Measurements from ENCODE around the gene MMP24OS.

MMP24OS gene

GRCh38 chr20:35276408-35276807 lies 1.5 kb downstream of the MMP24OS start:
- in situ Hi-C loops (cut with MboI; ENCODE audit: low sequenced_read_pairs, unreplicated experiment), result no loop called here
- DNase-seq (ENCODE audit: low spot score), result no peak
- TF ChIP-seq CTCF (IDR thresholded peaks at IDR 0.05; ENCODE audit: borderline replicate concordance, control extremely low read depth, extremely low read depth, insufficient read depth, missing control alignments), result no peak

DNA sequence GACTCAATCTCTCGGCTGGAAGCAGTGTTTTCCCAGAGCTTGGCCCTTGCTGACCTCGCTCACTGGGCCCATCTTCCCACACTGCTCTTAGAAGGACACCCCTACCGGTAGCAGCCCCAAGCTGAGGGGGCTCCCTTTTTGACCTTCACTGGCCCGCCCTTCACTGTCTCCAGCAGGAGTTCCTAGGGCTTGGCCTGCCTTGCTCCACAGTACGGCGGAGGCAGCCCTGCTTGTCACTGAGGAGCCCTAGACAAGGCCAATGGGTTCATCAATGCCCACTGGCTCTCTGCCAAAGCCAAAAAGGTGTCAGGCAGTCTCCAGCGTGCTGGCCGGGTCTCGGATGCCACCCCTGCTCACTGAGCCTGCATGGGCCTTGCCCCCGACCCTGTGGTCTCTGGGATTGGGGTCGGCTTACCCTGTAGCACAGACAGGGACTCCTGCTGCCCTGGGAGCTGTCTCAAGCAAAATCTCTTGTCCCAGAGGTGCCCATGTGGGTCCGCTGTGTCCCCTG lies 2.1 kb downstream of the MMP24OS start:
- in situ Hi-C loops (cut with MboI; ENCODE audit: low sequenced_read_pairs, unreplicated experiment), result no loop called here
- DNase-seq (ENCODE audit: low spot score), result no peak
- no peak for TF ChIP-seq CTCF (IDR thresholded peaks at IDR 0.05; ENCODE audit: borderline replicate concordance, control extremely low read depth, extremely low read depth, insufficient read depth, missing control alignments)

- in situ Hi-C loops (cut with MboI; ENCODE audit: low sequenced_read_pairs, unreplicated experiment), result no loop called here
- no peak for TF ChIP-seq CTCF (IDR thresholded peaks at IDR 0.05; ENCODE audit: borderline replicate concordance, control extremely low read depth, extremely low read depth, insufficient read depth, missing control alignments)
- DNase-seq (ENCODE audit: low spot score), result no peak
These were observed 3.5 kb downstream of the MMP24OS start for GRCh38 chr20:35274172-35275092.

DNA sequence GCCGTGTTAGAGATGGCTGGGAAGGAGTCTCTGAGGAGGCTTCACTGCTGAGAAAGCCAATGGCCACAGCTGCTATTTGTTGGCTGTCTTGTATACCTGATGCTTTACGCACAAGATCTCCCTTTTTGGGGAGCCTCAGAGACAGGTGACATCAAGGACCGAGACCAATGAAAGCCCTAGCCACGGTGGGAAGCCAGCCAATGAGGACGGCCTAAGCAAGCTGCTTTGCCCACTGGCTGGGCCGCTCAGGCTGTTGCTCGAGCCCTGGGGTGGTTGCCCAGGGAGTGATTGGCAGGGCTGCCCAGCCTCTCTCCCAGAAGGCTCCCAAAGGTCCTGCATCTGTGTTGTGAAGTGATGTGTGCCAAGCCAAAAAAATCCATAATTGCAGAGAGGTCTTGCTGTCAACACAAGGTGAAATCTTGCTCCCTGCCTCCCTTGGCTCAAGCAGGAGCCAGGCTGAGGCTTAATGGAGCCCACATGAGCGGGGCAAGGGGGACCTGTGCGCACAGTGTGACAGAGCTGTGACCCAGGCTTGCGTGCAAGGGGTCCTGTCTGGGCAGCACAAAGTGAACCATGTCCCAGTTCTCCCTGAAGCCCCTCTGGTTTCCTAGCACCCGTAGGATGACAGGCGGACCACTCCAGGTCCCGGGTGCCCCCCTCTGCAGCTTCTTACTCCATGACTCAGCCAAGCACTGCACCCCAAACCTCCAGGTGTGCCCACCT lies 4.3 kb downstream of the MMP24OS start:
- no peak for TF ChIP-seq CTCF (IDR thresholded peaks at IDR 0.05; ENCODE audit: borderline replicate concordance, control extremely low read depth, extremely low read depth, insufficient read depth, missing control alignments)
- DNase-seq (ENCODE audit: low spot score), result no peak
- in situ Hi-C loops (cut with MboI; ENCODE audit: low sequenced_read_pairs, unreplicated experiment), result no loop called here

DNA sequence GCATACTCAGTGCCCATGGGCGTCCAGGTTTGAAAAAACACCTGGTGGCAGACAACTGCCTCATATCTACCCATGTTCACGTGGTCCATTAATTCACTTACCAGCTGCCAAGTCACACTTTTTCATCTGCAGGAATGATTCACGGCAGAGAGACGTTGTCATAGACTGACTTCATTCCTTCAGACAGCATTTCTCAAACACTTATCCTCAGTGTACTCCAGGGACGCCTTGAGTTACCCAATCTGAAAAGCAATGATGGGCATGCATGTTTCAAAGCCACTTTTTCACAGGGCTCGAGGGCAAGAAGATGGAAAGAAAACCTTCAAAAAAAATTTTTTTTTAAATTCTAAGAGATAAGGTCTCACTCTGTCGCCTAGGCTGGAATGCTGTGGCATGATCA lies 6.0 kb downstream of the MMP24OS start:
- in situ Hi-C loops (cut with MboI; ENCODE audit: low sequenced_read_pairs, unreplicated experiment), result no loop called here
- TF ChIP-seq CTCF (IDR thresholded peaks at IDR 0.05; ENCODE audit: borderline replicate concordance, control extremely low read depth, extremely low read depth, insufficient read depth, missing control alignments), result no peak
- no peak for DNase-seq (ENCODE audit: low spot score)

- TF ChIP-seq CTCF (IDR thresholded peaks at IDR 0.05; ENCODE audit: borderline replicate concordance, control extremely low read depth, extremely low read depth, insufficient read depth, missing control alignments), result no peak
- in situ Hi-C loops (cut with MboI; ENCODE audit: low sequenced_read_pairs, unreplicated experiment), result no loop called here
- DNase-seq (ENCODE audit: low spot score), result no peak
These were observed 6.6 kb downstream of the MMP24OS start for GRCh38 chr20:35271073-35271882.

All from GM13976 (cell line).